OCI-LY1 (cell line): ENCODE results near the gene MED26.

Source experiments
- H2AFZ ChIP-seq: fragments of 200-600 bp; sonication (generic), shearing (Covaris generic); 2 replicates; pipeline ENCODE4 v1.6.0; 2014; ENCODE audit warnings: antibody characterized with exemption, mild to moderate bottlenecking, low read length
- H3F3A ChIP-seq: fragments of 200-600 bp; sonication (generic), shearing (Covaris generic); 2 replicates; pipeline ENCODE4 v1.6.0; 2014; ENCODE audit warnings: mild to moderate bottlenecking, antibody characterized with exemption, low read length, moderate library complexity; ENCODE audit not compliant: insufficient read depth
- H3K27ac ChIP-seq: fragments of 200-600 bp; sonication (generic); 2 replicates; pipeline ENCODE4 v1.5.1; 2014; ENCODE audit warnings: low read length, mixed run types, mild to moderate bottlenecking, low read depth; ENCODE audit not compliant: poor library complexity, severe bottlenecking
- H3K27me3 ChIP-seq: fragments of 200-600 bp; sonication (generic); 2 replicates; pipeline ENCODE4 v1.6.0; 2014; ENCODE audit warnings: antibody characterized with exemption, mild to moderate bottlenecking, low read length, moderate library complexity; ENCODE audit not compliant: insufficient read depth
- H3K36me3 ChIP-seq: fragments of 200-600 bp; sonication (generic); 2 replicates; pipeline ENCODE4 v1.6.1; 2014; ENCODE audit warnings: mild to moderate bottlenecking, antibody characterized with exemption, low read length, moderate library complexity, mixed read lengths; ENCODE audit not compliant: insufficient read depth
- H3K4me1 ChIP-seq: fragments of 200-600 bp; sonication (generic); 2 replicates; pipeline ENCODE4 v1.5.1; 2014; ENCODE audit warnings: mild to moderate bottlenecking, low read length, moderate library complexity; ENCODE audit not compliant: insufficient read depth, severe bottlenecking
- H3K4me2 ChIP-seq: fragments of 200-600 bp; sonication (generic), shearing (Covaris generic); 2 replicates; pipeline ENCODE4 v1.6.1; 2014; ENCODE audit warnings: low read length
- H3K4me3 ChIP-seq: fragments of 200-600 bp; sonication (generic); 2 replicates; pipeline ENCODE4 v1.5.1; 2014; ENCODE audit warnings: low read length, low read depth, mild to moderate bottlenecking, mixed read lengths; ENCODE audit not compliant: poor library complexity, severe bottlenecking
- H3K79me2 ChIP-seq: fragments of 200-600 bp; shearing (Covaris generic); 2 replicates; pipeline ENCODE4 v1.6.1; 2016; ENCODE audit warnings: mixed run types, low read length, mixed read lengths; ENCODE audit not compliant: insufficient read depth
- H3K9ac ChIP-seq: fragments of 200-600 bp; sonication (generic), shearing (Covaris generic); 2 replicates; pipeline ENCODE4 v1.6.1; 2014; ENCODE audit warnings: mild to moderate bottlenecking, low read length, mixed read lengths
- H3K9me2 ChIP-seq: fragments of 200-600 bp; sonication (generic), shearing (Covaris generic); 2 replicates; pipeline ENCODE4 v1.6.1; 2014; ENCODE audit warnings: low read depth, mild to moderate bottlenecking, low read length, mixed read lengths
- H3K9me3 ChIP-seq: fragments of 200-600 bp; shearing (Covaris generic); 2 replicates; pipeline ENCODE4 v1.6.1; 2014; ENCODE audit warnings: low read length, mixed read lengths
- H4K20me1 ChIP-seq: fragments of 200-600 bp; sonication (generic), shearing (Covaris generic); 2 replicates; pipeline ENCODE4 v1.6.0; 2016; ENCODE audit warnings: mild to moderate bottlenecking, low read length; ENCODE audit not compliant: insufficient read depth
- EZH2 ChIP-seq: fragments of 200-600 bp; sonication (generic), shearing (Covaris generic); IDR thresholded peaks from 2 replicates; pipeline ENCODE4 v1.8.0; 2017; ENCODE audit warnings: borderline replicate concordance, mixed run types, mild to moderate bottlenecking, antibody characterized with exemption, low read length, moderate library complexity, mixed read lengths
- TF ChIP-seq, protein P1 (sequence below): fragments of 200-600 bp; sonication (generic), shearing (Covaris generic); IDR thresholded peaks from 2 replicates; pipeline ENCODE4 v1.5.1; 2017; ENCODE audit warnings: mild to moderate bottlenecking, antibody characterized with exemption, low read length, moderate library complexity, mixed read lengths

Gene MED26

DNA sequence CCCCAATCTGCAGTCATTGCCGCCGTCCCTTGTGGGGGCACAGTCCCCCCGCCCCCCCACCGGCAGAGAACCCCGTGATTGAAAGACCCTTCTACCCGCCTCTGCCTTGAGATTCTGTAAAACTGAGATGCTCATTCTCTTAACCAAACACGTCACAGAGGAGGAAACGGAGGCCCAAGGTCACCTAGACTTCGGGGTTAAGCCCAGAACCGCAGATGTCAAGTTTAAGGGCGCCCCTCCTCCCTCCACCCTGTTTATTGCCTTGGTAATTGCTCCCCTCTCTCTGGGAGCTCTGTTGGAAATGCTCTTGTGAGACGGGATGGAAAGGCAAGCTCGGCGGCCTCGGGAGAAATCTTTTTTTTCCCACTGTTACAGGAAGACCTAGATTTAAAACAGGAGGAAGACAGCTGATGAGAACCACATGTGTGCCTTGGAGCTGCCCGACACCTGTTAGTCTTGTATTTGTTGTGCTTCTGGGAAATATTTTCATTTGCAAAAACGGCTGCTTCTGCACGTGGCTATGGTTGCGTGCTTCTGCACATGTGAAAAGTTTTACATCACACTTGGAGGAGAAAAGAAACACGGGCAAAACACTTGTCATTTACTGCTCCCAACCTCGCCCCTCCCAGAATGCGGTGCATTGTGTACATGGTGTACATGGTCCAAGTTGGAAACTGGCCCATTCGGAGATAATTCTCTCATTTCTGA, 1.1 kb upstream of the MED26 start:
- peaks cover 37% of the 10 kb centered on the region for H3K79me2 ChIP-seq
- no peaks in the 10 kb centered on the region for H3K9me3 ChIP-seq
- H3K4me3 ChIP-seq = peak overlapping the region; percentile 98
- H3K4me2 ChIP-seq = peak overlapping the region; percentile 79
- H3F3A ChIP-seq = peaks cover 8% of the 10 kb centered on the region
- peak overlapping the region; percentile 98 for H3K27ac ChIP-seq
- no peaks in the 10 kb centered on the region for H4K20me1 ChIP-seq
- no peaks in the 10 kb centered on the region for H3K27me3 ChIP-seq
- no peak overlapping the region for H2AFZ ChIP-seq
- H3K4me1 ChIP-seq = peaks cover 48% of the 10 kb centered on the region
- H3K9me2 ChIP-seq = no peaks in the 10 kb centered on the region
- peak overlapping the region; percentile 96 for H3K9ac ChIP-seq
- peaks cover 48% of the 10 kb centered on the region for H3K36me3 ChIP-seq
- TF ChIP-seq, protein P1, sequence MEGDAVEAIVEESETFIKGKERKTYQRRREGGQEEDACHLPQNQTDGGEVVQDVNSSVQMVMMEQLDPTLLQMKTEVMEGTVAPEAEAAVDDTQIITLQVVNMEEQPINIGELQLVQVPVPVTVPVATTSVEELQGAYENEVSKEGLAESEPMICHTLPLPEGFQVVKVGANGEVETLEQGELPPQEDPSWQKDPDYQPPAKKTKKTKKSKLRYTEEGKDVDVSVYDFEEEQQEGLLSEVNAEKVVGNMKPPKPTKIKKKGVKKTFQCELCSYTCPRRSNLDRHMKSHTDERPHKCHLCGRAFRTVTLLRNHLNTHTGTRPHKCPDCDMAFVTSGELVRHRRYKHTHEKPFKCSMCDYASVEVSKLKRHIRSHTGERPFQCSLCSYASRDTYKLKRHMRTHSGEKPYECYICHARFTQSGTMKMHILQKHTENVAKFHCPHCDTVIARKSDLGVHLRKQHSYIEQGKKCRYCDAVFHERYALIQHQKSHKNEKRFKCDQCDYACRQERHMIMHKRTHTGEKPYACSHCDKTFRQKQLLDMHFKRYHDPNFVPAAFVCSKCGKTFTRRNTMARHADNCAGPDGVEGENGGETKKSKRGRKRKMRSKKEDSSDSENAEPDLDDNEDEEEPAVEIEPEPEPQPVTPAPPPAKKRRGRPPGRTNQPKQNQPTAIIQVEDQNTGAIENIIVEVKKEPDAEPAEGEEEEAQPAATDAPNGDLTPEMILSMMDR = no peak
- TF ChIP-seq EZH2 = no peak

DNA sequence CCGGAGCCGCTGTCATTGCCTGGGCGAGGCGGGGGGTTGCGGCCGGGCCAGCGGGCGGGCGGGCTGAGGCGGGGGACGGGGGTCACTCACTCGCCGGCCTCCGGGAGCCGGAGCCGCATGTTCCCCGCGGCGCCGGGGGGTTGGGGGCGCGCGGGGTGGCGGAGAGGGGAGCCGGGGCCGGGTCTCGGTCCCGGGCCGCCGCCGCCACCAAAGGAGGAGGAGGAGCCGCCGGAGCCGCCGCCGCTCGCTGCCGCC, 149 bp downstream of the MED26 start:
- Histone ChIP-seq H3K36me3 (peaks cover 45% of the 10 kb centered on the region), H3K9me2 (no peaks in the 10 kb centered on the region), H3K9me3 (no peaks in the 10 kb centered on the region), H3K79me2 (peaks cover 50% of the 10 kb centered on the region), H3K9ac (peak overlapping the region; percentile 98), H3F3A (peaks cover 8% of the 10 kb centered on the region), H3K27ac (no peak overlapping the region), H3K4me2 (peak overlapping the region; percentile 84), H3K27me3 (no peaks in the 10 kb centered on the region), H4K20me1 (no peaks in the 10 kb centered on the region), H3K4me3 (peak overlapping the region; percentile 98), H2AFZ (no peak overlapping the region), H3K4me1 (peaks cover 60% of the 10 kb centered on the region)
- TF ChIP-seq EZH2 = no peak
- TF ChIP-seq, protein P1 = no peak

DNA sequence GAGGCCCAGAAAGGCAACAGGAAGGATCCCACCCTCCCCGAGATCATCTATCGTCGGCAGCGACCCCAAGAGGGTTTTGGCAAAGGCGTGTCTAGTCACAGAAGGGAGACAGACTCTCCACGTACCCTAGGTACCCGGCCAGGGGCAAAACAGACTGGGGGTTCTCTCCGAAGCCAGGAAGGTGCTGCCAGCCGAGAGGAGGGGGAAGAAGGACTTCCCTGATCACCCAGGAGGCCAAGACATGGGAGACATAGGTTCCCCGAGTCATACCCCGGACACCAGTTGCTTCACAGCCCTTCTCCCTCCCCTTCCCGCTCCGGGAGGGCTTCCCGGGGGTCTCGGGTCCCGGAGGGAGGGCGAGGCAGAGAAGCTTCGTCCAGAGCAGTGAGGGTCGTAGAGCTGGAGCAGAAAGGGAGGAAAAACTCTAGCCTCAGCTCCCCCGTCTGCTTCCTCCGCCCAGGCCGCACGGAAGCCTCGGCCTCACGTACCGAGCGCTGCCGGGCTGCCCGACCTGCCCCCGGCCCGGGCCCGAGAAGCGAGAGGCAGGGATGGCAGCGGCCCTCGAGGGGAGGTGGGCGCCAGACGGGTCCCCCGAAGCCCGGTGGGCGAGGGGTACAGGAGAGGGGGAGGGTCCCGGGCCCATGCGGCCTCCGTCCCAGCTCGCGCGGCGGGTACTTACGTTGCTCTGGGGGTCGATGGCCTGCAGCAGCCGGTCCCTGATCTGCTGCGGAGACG, 644 bp downstream of the MED26 start:
- Histone ChIP-seq H3K27me3 (no peaks in the 10 kb centered on the region), H3K9ac (peak overlapping the region; percentile 98), H2AFZ (no peak overlapping the region), H3K79me2 (peaks cover 55% of the 10 kb centered on the region), H3K36me3 (peaks cover 46% of the 10 kb centered on the region), H3F3A (peaks cover 8% of the 10 kb centered on the region), H3K9me2 (no peaks in the 10 kb centered on the region), H3K4me3 (peak overlapping the region; percentile 98), H3K27ac (peak overlapping the region; percentile 47), H3K4me2 (peak overlapping the region; percentile 84), H4K20me1 (no peaks in the 10 kb centered on the region), H3K4me1 (peaks cover 65% of the 10 kb centered on the region), H3K9me3 (no peaks in the 10 kb centered on the region)
- TF ChIP-seq, protein P1 = peak; percentile 6; the same call in 1 of the 2 replicates
- TF ChIP-seq EZH2 = no peak
